ENCODE data around the gene SLC6A18. TPM values are rescaled to one million over a fixed set of nuclear protein-coding genes. Genes with fewer than 3 reads are reported as not detected.

Gene SLC6A18
- total RNA-seq, 2 experiments from 2014 or later: not detected

- ChIA-PET CTCF (no interaction called here), POLR2A (no interaction called here)
- ATAC-seq: no peak
- DNase-seq: no peak
- peaks cover 2% of the 10 kb centered on the region for H3K4me1 Mint-ChIP-seq (ENCODE audit: low read depth)
- peaks cover 8% of the 10 kb centered on the region for H3K27me3 Mint-ChIP-seq (ENCODE audit: low read depth)
- H3K36me3 Mint-ChIP-seq (ENCODE audit: low read depth): no peaks in the 10 kb centered on the region
- H3K27ac Mint-ChIP-seq: no peak overlapping the region
- no peaks in the 10 kb centered on the region for H3K9me3 Mint-ChIP-seq (ENCODE audit: insufficient read depth)
- H3K4me3 Mint-ChIP-seq: no peak overlapping the region
Measured at GRCh38 chr5:1215320-1216096, 9.7 kb upstream of the SLC6A18 start.

DNA sequence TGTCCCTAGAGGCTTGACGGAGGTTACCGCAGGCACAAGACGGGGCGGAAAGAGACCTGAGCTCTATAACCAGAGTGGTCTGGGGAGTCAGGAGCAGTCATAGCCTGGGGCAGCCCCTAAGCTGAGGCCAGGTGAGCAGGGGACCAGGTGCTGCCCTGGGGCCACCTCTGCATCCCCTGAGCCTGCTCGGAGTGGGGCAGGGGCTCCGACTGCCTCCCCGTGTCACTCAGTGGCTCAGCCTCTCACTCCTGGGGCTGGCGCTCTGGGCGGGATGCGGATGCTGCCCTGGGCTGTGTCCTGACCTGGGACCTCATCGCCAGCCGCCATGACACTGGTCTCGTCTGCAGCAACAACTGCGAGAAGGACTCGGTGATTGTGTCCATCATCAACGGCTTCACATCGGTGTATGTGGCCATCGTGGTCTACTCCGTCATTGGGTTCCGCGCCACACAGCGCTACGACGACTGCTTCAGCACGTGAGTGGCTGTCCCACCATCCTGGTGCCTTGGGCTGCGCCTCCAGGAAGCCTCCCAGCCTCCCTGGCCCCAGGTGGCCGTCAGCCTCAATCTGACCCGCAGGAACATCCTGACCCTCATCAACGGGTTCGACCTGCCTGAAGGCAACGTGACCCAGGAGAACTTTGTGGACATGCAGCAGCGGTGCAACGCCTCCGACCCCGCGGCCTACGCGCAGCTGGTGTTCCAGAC is 8.8 kb upstream of the SLC6A18 start:
- DNase-seq (no peak), ATAC-seq (no peak)
- Mint-ChIP-seq H3K9me3 (ENCODE audit: insufficient read depth) (no peaks in the 10 kb centered on the region), H3K36me3 (ENCODE audit: low read depth) (no peaks in the 10 kb centered on the region), H3K4me3 (no peak overlapping the region), H3K27ac (no peak overlapping the region), H3K4me1 (ENCODE audit: low read depth) (peaks cover 2% of the 10 kb centered on the region), H3K27me3 (ENCODE audit: low read depth) (peaks cover 8% of the 10 kb centered on the region)
- ChIA-PET POLR2A (no interaction called here), CTCF (no interaction called here)

DNA sequence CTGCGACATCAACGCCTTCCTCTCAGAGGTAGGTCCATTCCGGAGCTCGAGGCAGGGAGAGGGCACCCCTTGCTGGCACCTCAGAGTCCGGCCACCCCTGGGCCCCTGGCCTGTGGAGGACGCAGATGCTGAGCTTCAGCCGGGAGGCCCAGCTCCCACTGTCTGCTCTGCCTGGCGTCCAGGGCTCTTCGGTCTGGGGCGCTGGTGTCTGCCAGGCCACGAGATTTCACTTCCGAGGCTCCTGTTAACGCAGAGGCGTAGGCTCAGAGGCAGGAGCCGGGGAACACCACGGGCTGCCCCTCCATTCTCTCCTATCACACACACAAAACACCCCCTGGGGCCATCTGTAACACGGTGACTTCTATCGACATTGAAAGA is 8.3 kb upstream of the SLC6A18 start:
- H3K27ac Mint-ChIP-seq: no peak overlapping the region
- peaks cover 2% of the 10 kb centered on the region for H3K4me1 Mint-ChIP-seq (ENCODE audit: low read depth)

GRCh38 chr5:1217596-1218206 is 7.5 kb upstream of the SLC6A18 start:
- no peak for DNase-seq
- Mint-ChIP-seq H3K36me3 (ENCODE audit: low read depth) (no peaks in the 10 kb centered on the region), H3K27me3 (ENCODE audit: low read depth) (peaks cover 8% of the 10 kb centered on the region), H3K4me3 (no peak overlapping the region), H3K9me3 (ENCODE audit: insufficient read depth) (no peaks in the 10 kb centered on the region), H3K27ac (no peak overlapping the region), H3K4me1 (ENCODE audit: low read depth) (peaks cover 2% of the 10 kb centered on the region)
- ATAC-seq: no peak
- ChIA-PET CTCF (no interaction called here), POLR2A (no interaction called here)

More for the DNA sequence above, 8.3 kb upstream of the SLC6A18 start:
- Mint-ChIP-seq H3K4me3 (no peak overlapping the region), H3K9me3 (ENCODE audit: insufficient read depth) (no peaks in the 10 kb centered on the region), H3K27me3 (ENCODE audit: low read depth) (peaks cover 8% of the 10 kb centered on the region), H3K36me3 (ENCODE audit: low read depth) (no peaks in the 10 kb centered on the region)
- ChIA-PET CTCF (no interaction called here), POLR2A (no interaction called here)
- no peak for DNase-seq
- no peak for ATAC-seq

DNA sequence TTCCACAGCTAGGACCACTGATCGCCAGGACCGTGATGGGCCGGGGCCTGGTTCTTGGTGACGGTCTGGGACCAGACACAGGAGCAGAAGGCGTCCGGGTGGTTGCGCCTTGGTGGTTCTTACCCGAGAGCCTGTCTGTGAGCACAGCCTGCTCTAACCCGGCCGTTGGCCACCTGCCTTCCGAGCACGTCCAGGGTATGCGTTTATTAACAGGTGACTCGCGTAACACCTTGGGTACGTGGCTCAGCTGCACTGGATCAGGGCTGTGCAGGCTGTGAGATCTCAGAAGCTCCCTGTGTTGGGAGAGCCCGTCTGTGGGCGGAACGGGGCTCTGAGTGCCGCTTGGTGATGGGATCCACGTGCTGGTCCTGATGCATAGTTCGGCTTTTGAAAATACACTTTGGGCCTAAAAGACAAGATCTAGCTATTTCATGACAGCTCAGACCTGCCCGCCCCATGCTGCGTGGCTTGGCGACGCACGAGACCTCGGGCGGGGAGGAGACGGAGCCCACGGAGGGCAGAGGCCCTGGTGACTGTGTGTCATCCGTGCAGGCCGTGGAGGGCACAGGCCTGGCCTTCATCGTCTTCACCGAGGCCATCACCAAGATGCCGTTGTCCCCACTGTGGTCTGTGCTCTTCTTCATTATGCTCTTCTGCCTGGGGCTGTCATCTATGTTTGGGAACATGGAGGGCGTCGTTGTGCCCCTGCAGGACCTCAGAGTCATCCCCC is 6.7 kb upstream of the SLC6A18 start:
- ATAC-seq: no peak
- Mint-ChIP-seq H3K9me3 (ENCODE audit: insufficient read depth) (no peaks in the 10 kb centered on the region), H3K27me3 (ENCODE audit: low read depth) (peaks cover 8% of the 10 kb centered on the region), H3K27ac (no peak overlapping the region), H3K4me1 (ENCODE audit: low read depth) (peaks cover 2% of the 10 kb centered on the region), H3K36me3 (ENCODE audit: low read depth) (no peaks in the 10 kb centered on the region), H3K4me3 (no peak overlapping the region)
- CTCF ChIA-PET: no interaction called here
- POLR2A ChIA-PET: no interaction called here
- DNase-seq: no peak

DNA sequence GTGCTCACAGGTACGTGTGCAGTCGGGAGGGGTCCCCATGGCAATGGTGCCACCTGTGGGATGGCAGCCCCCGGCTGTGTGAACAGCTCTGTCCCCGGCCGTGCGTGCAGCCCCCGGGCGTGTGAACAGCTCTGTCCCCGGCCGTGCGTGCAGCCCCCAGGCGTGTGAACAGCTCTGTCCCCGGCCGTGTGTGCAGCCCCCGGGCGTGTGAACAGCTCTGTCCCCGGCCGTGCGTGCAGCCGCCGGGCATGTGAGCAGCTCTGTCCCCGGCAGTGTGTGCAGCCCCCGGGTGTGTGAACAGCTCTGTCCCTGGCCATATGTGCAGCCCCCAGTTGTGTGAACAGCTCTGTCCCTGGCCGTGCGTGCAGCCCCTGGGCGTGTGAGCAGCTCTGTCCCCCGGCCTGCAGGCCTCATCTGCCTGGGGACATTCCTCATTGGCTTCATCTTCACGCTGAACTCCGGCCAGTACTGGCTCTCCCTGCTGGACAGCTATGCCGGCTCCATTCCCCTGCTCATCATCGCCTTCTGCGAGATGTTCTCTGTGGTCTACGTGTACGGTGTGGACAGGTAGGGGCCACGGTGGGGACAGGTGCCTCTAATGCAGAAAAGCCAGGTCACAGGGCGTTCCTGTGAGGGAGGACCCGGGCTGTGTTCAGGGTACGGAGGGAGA is 5.9 kb upstream of the SLC6A18 start:
- ATAC-seq: no peak
- H3K4me1 Mint-ChIP-seq (ENCODE audit: low read depth): peaks cover 2% of the 10 kb centered on the region
- H3K27me3 Mint-ChIP-seq (ENCODE audit: low read depth): peaks cover 8% of the 10 kb centered on the region
- no peaks in the 10 kb centered on the region for H3K36me3 Mint-ChIP-seq (ENCODE audit: low read depth)
- ChIA-PET POLR2A (no interaction called here), CTCF (no interaction called here)
- no peak for DNase-seq
- no peak overlapping the region for H3K4me3 Mint-ChIP-seq
- no peaks in the 10 kb centered on the region for H3K9me3 Mint-ChIP-seq (ENCODE audit: insufficient read depth)
- H3K27ac Mint-ChIP-seq: no peak overlapping the region

GRCh38 chr5:1219768-1220100 is 5.4 kb upstream of the SLC6A18 start:
- no peaks in the 10 kb centered on the region for H3K9me3 Mint-ChIP-seq (ENCODE audit: insufficient read depth)
- POLR2A ChIA-PET: no interaction called here

DNA sequence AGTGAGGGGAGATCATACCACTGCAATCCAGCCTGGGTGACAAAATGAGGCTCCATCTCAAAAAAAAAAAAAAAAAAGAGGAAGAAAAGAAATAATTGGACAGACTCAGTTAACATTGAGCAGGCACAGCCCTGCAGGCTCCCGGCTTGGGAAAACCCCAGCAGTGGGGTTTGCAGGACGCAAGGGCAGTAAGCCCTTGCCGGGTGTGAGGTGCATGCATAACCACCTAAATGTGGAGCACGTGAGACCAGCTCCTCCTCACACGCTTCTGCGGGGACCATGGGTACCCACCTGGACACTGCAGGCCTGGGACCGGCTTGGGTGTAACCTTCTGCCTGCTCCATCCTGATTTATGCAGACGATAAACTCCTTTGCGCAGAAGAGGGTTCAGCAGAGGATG is 4.8 kb upstream of the SLC6A18 start:
- ATAC-seq (no peak), DNase-seq (no peak)
- Mint-ChIP-seq H3K4me3 (no peak overlapping the region), H3K27me3 (ENCODE audit: low read depth) (peaks cover 8% of the 10 kb centered on the region), H3K27ac (no peak overlapping the region), H3K9me3 (ENCODE audit: insufficient read depth) (no peaks in the 10 kb centered on the region), H3K36me3 (ENCODE audit: low read depth) (no peaks in the 10 kb centered on the region), H3K4me1 (ENCODE audit: low read depth) (peaks cover 2% of the 10 kb centered on the region)
- ChIA-PET POLR2A (no interaction called here), CTCF (no interaction called here)

More at GRCh38 chr5:1219768-1220100, 5.4 kb upstream of the SLC6A18 start:
- Mint-ChIP-seq H3K36me3 (ENCODE audit: low read depth) (no peaks in the 10 kb centered on the region), H3K4me1 (ENCODE audit: low read depth) (peaks cover 2% of the 10 kb centered on the region), H3K27me3 (ENCODE audit: low read depth) (peaks cover 8% of the 10 kb centered on the region), H3K4me3 (no peak overlapping the region), H3K27ac (no peak overlapping the region)
- CTCF ChIA-PET: no interaction called here
- no peak for DNase-seq
- ATAC-seq: no peak

GRCh38 chr5:1220831-1221230 is 4.3 kb upstream of the SLC6A18 start:
- Mint-ChIP-seq H3K4me1 (ENCODE audit: low read depth) (peaks cover 2% of the 10 kb centered on the region), H3K27me3 (ENCODE audit: low read depth) (peaks cover 10% of the 10 kb centered on the region), H3K27ac (no peak overlapping the region), H3K4me3 (no peak overlapping the region), H3K9me3 (ENCODE audit: insufficient read depth) (no peaks in the 10 kb centered on the region), H3K36me3 (ENCODE audit: low read depth) (no peaks in the 10 kb centered on the region)
- CTCF ChIA-PET: no interaction called here
- POLR2A ChIA-PET: no interaction called here
- no peak for ATAC-seq
- no peak for DNase-seq

- no peak for DNase-seq
- ATAC-seq: no peak
- ChIA-PET CTCF (no interaction called here), POLR2A (no interaction called here)
- H3K4me1 Mint-ChIP-seq (ENCODE audit: low read depth): peaks cover 2% of the 10 kb centered on the region
- no peaks in the 10 kb centered on the region for H3K9me3 Mint-ChIP-seq (ENCODE audit: insufficient read depth)
- H3K36me3 Mint-ChIP-seq (ENCODE audit: low read depth): no peaks in the 10 kb centered on the region
- peaks cover 11% of the 10 kb centered on the region for H3K27me3 Mint-ChIP-seq (ENCODE audit: low read depth)
- H3K4me3 Mint-ChIP-seq: no peak overlapping the region
- no peak overlapping the region for H3K27ac Mint-ChIP-seq
Measured at GRCh38 chr5:1221721-1222120, 3.5 kb upstream of the SLC6A18 start.

DNA sequence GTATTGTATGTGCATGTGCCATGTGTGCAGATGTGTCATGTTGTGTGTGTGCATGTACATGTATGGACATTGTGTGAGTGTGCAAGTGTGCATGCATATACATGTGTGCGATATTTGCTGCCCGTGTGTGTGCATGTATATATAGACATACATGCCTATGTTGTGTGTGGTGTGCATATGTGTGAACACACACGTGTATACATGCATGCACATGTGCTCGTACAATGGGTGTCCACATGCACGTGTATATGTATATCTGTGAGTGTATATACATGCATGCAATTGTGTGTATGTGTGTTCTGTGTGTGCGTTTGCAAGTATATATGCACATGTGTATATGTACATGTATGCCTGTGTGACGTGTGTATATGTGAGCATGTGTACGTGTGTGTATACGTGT is 3.0 kb upstream of the SLC6A18 start:
- Mint-ChIP-seq H3K9me3 (ENCODE audit: insufficient read depth) (no peaks in the 10 kb centered on the region), H3K4me3 (no peak overlapping the region), H3K4me1 (ENCODE audit: low read depth) (peaks cover 2% of the 10 kb centered on the region), H3K27ac (no peak overlapping the region), H3K27me3 (ENCODE audit: low read depth) (peaks cover 12% of the 10 kb centered on the region), H3K36me3 (ENCODE audit: low read depth) (no peaks in the 10 kb centered on the region)
- DNase-seq (no peak), ATAC-seq (no peak)
- CTCF ChIA-PET: no interaction called here
- POLR2A ChIA-PET: no interaction called here

Data from activated CD8-positive, alpha-beta T cell treated with anti-CD3 and anti-CD28 coated beads, Interleukin-2, amount 10 ng/mL, durations not matched to agents 7 days and 5 days (primary cell).